ENCODE results near the gene HBG1. TPM values are rescaled to one million over a fixed set of nuclear protein-coding genes. Genes with fewer than 3 reads are reported as not detected.
"Not testable (repeated sequence)": the region's sequence is repeated elsewhere in the genome, so short reads cannot be mapped to it uniquely, and the experiment has no call there.

The HBG1 gene
- not detected for total RNA-seq

- ATAC-seq; DNase-seq; H3K4me3 ChIP-seq; H3K4me1 ChIP-seq; H3K27ac ChIP-seq; H3K36me3 ChIP-seq (replicated peaks in 1 of 2; ENCODE audit: insufficient read depth in 1 of 2, low read depth in 2 of 2); H3K9me3 ChIP-seq; H3K27me3 ChIP-seq; intact Hi-C loops (cut with DNase I): not testable (repeated sequence)
- 59 to 67% methylated on average over 4 of the region's 9 CpGs for WGBS, 2 donors
Observed at GRCh38 chr11:5249807-5250396, at the start of gene HBG1. Gene HBG1 (minus strand): TSS chr11:5249857. CDS start chr11:5249804, 53 bp downstream.

- ATAC-seq (no peak), DNase-seq (no peak)
- Histone ChIP-seq H3K4me3 (no peak overlapping the region), H3K4me1 (no peaks in the 10 kb centered on the region), H3K36me3 (replicated peaks in 1 of 2; ENCODE audit: insufficient read depth in 1 of 2, low read depth in 2 of 2) (no peaks in the 10 kb centered on the region), H3K27me3 (no peaks in the 10 kb centered on the region), H3K27ac (no peak overlapping the region), H3K9me3 (no peaks in the 10 kb centered on the region)
- no peak for TF ChIP-seq CTCF (IDR thresholded peaks at IDR 0.05)
- TF ChIP-seq POLR2A (IDR thresholded peaks at IDR 0.05), result no peak
- intact Hi-C loops (cut with DNase I), result no loop called here
- 56 to 67% methylated on average over 1 of the region's 1 CpG for WGBS, 2 donors
Observed at GRCh38 chr11:5298451-5298850, 48.8 kb upstream of the HBG1 start.

- TF ChIP-seq POLR2A (IDR thresholded peaks at IDR 0.05) (no peak), CTCF (IDR thresholded peaks at IDR 0.05) (no peak)
- Histone ChIP-seq H3K4me1 (no peaks in the 10 kb centered on the region), H3K27ac (no peak overlapping the region), H3K27me3 (no peaks in the 10 kb centered on the region), H3K4me3 (no peak overlapping the region), H3K36me3 (replicated peaks in 1 of 2; ENCODE audit: insufficient read depth in 1 of 2, low read depth in 2 of 2) (no peaks in the 10 kb centered on the region), H3K9me3 (no peaks in the 10 kb centered on the region)
- 55 to 59% methylated on average over 4 of the region's 4 CpGs for WGBS, 2 donors
- intact Hi-C loops (cut with DNase I), result no loop called here
- ATAC-seq (no peak), DNase-seq (no peak)
Observed at GRCh38 chr11:5297721-5298323, 48.2 kb upstream of the HBG1 start.

GRCh38 chr11:5294342-5294995 is 44.8 kb upstream of the HBG1 start:
- intact Hi-C loops (cut with DNase I); H3K4me1 ChIP-seq; ATAC-seq; H3K27ac ChIP-seq; H3K4me3 ChIP-seq; DNase-seq; H3K27me3 ChIP-seq; H3K9me3 ChIP-seq; H3K36me3 ChIP-seq (replicated peaks in 1 of 2; ENCODE audit: insufficient read depth in 1 of 2, low read depth in 2 of 2): not testable (repeated sequence)
- WGBS, 2 donors, result 85 to 91% methylated on average over 7 to 20 of the region's 41 CpGs

- intact Hi-C loops (cut with DNase I), result no loop called here
- no peak overlapping the region for H3K27ac ChIP-seq
- ATAC-seq, result no peak
- no peaks in the 10 kb centered on the region for H3K36me3 ChIP-seq (replicated peaks in 1 of 2; ENCODE audit: insufficient read depth in 1 of 2, low read depth in 2 of 2)
- DNase-seq, result no peak
- 86 to 87% methylated on average over 8 of the region's 8 CpGs for WGBS, 2 donors
- no peaks in the 10 kb centered on the region for H3K27me3 ChIP-seq
- no peaks in the 10 kb centered on the region for H3K4me1 ChIP-seq
- H3K9me3 ChIP-seq, result no peaks in the 10 kb centered on the region
- H3K4me3 ChIP-seq, result no peak overlapping the region
- TF ChIP-seq CTCF (IDR thresholded peaks at IDR 0.05), result no peak
- TF ChIP-seq POLR2A (IDR thresholded peaks at IDR 0.05), result no peak
Observed at GRCh38 chr11:5293028-5293427, 43.4 kb upstream of the HBG1 start.
